ENCODE data around the gene PACRG. TPM values are rescaled to one million over a fixed set of nuclear protein-coding genes. Genes with fewer than 3 reads are reported as not detected.
A peak's percentile ranks its signal among the peaks of the same experiment; 100 is the strongest.

PACRG gene
- total RNA-seq, 1 donor, result 1.4 TPM

GRCh38 chr6:163354761-163355425, 627.1 kb downstream of the PACRG start:
- Histone ChIP-seq H2AFZ (ENCODE audit: low read length) (peak overlapping the region; percentile 98), H4K20me1 (ENCODE audit: insufficient read depth, low read length) (no peaks in the 10 kb centered on the region), H3K27me3 (ENCODE audit: insufficient read depth, low read length) (no peaks in the 10 kb centered on the region), H3K4me3 (ENCODE audit: insufficient read depth, low read length) (peak overlapping the region; percentile 22), H3K4me2 (ENCODE audit: insufficient read depth, low read length) (peak overlapping the region; percentile 89), H3K9me3 (ENCODE audit: low read depth, low read length) (no peaks in the 10 kb centered on the region), H3K4me1 (ENCODE audit: insufficient read depth, low read length) (peaks cover 20% of the 10 kb centered on the region), H3K36me3 (ENCODE audit: insufficient read depth, low read length) (no peaks in the 10 kb centered on the region), H3K79me2 (ENCODE audit: insufficient read depth, low read length) (no peaks in the 10 kb centered on the region), H3K27ac (ENCODE audit: low read depth, low read length) (peak overlapping the region; percentile 76)
- no peak for TF ChIP-seq CTCF (IDR thresholded peaks at IDR 0.05; ENCODE audit: extremely low read depth, low read depth, low read length)
- DNase-seq (ENCODE audit: insufficient read length, low spot score, missing footprints), result no peak

- peak overlapping the region; percentile 60 for H3K4me3 ChIP-seq (ENCODE audit: insufficient read depth, low read length)
- H3K4me2 ChIP-seq (ENCODE audit: insufficient read depth, low read length), result peak overlapping the region; percentile 89
These were observed 627.7 kb downstream of the PACRG start for GRCh38 chr6:163355426-163355991.

GRCh38 chr6:163356324-163356723, 628.5 kb downstream of the PACRG start:
- Histone ChIP-seq H3K27ac (ENCODE audit: low read depth, low read length) (no peak overlapping the region), H3K4me2 (ENCODE audit: insufficient read depth, low read length) (peak overlapping the region; percentile 89)
- DNase-seq (ENCODE audit: insufficient read length, low spot score, missing footprints), result peak; percentile 90

More at GRCh38 chr6:163355426-163355991, 627.7 kb downstream of the PACRG start:
- Histone ChIP-seq H4K20me1 (ENCODE audit: insufficient read depth, low read length) (no peaks in the 10 kb centered on the region), H3K4me1 (ENCODE audit: insufficient read depth, low read length) (peaks cover 20% of the 10 kb centered on the region), H3K27me3 (ENCODE audit: insufficient read depth, low read length) (no peaks in the 10 kb centered on the region), H3K27ac (ENCODE audit: low read depth, low read length) (peak overlapping the region; percentile 76), H3K79me2 (ENCODE audit: insufficient read depth, low read length) (no peaks in the 10 kb centered on the region), H2AFZ (ENCODE audit: low read length) (peak overlapping the region; percentile 98), H3K9me3 (ENCODE audit: low read depth, low read length) (no peaks in the 10 kb centered on the region), H3K36me3 (ENCODE audit: insufficient read depth, low read length) (no peaks in the 10 kb centered on the region)
- peak; percentile 89 for DNase-seq (ENCODE audit: insufficient read length, low spot score, missing footprints)
- TF ChIP-seq CTCF (IDR thresholded peaks at IDR 0.05; ENCODE audit: extremely low read depth, low read depth, low read length), result no peak

More at GRCh38 chr6:163356324-163356723, 628.5 kb downstream of the PACRG start:
- H3K9me3 ChIP-seq (ENCODE audit: low read depth, low read length), result no peaks in the 10 kb centered on the region
- H3K4me1 ChIP-seq (ENCODE audit: insufficient read depth, low read length), result peaks cover 20% of the 10 kb centered on the region
- H3K27me3 ChIP-seq (ENCODE audit: insufficient read depth, low read length), result no peaks in the 10 kb centered on the region
- no peaks in the 10 kb centered on the region for H4K20me1 ChIP-seq (ENCODE audit: insufficient read depth, low read length)
- H2AFZ ChIP-seq (ENCODE audit: low read length), result peak overlapping the region; percentile 98
- H3K4me3 ChIP-seq (ENCODE audit: insufficient read depth, low read length), result no peak overlapping the region
- TF ChIP-seq CTCF (IDR thresholded peaks at IDR 0.05; ENCODE audit: extremely low read depth, low read depth, low read length), result no peak
- H3K36me3 ChIP-seq (ENCODE audit: insufficient read depth, low read length), result no peaks in the 10 kb centered on the region
- H3K79me2 ChIP-seq (ENCODE audit: insufficient read depth, low read length), result no peaks in the 10 kb centered on the region
